8988T (cell line): ENCODE data around the gene KPNA2.
"Not testable (repeated sequence)": the region's sequence is repeated elsewhere in the genome, so short reads cannot be mapped to it uniquely, and the experiment has no call there.

Source experiments
- DNase-seq: peaks from one replicate; pipeline ENCODE4 v3.0.0; 2011

Gene KPNA2

DNA sequence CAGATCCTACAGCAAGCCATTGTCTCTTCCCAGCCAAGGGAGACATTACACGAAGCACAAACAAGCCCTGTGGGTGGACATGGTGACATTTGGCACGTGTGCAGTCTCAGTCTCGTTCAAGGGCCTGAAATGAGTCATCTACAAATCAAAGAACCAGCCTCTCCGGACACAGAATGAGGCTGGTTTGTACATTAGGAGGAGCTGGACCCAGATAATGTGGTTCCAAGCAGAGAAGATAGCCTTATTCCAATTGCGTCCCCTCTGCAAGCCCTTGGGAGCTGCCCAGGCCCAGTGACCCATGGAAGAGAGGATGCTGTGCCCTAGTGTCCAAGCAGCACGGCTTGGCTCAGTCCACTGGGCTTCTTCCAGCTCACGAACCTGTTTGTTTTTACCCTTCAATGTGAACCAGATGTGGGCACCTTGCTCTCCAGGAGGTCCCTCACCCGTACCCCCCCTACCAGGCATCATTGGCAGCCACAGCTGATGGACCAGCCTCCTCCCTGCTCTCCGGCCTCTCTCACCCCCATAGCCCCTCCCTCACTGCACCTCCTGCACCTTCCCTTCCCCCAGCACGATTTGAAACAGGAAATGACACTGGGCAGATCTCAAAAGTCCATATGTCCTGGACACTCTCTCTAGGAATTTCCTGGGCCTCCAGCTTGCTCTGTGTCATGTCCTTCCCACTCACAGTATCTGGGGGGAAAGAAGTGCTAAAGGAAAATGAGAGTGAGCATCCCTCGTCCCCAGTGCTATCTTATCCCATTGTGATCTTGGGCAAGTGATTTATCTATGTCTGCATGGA is 26.2 kb downstream of the KPNA2 start:
- DNase-seq = no peak

DNA sequence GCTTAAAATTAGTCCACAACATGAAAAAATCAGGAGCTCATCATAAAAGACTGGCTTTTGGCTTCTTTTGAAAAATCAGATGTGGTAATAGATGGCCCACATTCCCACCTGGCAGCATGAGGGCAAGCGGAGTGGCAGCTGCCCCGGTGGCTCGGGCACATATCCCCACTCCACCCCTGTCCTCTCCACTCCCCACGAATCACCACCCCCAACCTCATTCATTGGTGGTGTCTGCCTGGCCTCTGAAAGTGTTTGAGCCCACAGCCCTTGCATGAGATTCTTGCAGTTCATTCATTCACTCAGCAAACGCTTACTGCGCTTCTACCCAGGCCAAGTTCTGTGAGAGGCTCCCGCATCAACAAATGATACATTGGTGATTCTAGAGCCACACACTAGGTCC is 29.8 kb downstream of the KPNA2 start:
- DNase-seq = not testable (repeated sequence)

DNA sequence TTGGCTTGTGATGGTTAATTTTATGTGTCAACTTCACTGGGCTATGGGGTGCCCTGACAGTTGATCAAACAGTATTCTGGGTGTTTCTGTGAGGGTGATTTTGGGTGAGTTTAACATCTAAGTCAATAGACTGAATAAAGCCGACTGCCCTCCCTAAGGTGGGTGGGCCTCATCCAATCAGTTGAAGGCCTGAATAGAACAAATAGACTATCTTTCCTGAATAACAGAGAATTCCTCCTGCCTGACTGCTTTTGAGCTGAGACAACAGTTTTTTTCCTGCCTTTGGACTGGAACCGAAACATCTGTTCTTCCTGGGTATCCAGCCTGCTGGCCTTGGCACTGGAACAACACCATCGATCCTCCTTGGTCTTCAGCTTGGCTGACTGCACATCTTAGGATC is 33.0 kb downstream of the KPNA2 start:
- not testable (repeated sequence) for DNase-seq

DNA sequence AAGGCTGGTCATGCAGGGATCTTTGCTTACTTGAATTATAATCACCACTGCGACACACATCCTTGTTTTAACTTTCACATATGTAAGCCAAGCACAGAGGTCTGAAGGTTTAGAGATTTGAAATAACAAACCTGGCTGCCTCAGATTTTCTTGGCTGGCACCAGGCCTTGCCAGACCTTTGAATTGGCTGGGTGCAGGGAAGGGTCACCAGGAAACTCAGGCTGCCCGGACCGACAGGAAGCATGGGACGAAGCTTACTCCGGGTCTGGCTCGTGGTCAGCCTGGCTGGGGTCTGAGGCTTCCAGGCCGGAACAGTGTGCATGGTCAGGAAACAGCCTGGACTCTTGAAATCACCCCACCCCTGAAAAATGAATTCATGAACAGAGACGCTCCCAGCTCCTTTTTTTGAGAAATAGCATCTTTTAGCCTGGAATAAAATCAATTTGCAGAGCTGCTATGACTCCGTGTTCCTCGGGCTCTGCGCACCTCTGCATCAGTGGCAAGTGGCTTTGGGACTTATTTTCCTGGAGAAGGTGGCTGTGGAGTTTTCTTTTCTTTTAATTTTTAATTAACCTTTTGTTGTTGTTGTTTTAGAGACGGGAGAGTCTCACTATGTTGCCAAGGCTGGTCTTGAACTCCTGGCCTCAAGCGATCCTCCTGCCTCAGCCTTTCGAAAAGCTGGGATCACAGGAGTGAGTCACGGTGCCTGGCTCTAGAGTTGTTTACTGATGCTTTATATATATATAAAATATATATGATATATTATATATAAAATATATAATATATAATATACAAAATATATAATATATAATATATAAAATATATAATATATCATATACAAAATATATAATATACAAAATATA is 35.3 kb downstream of the KPNA2 start:
- not testable (repeated sequence) for DNase-seq

DNA sequence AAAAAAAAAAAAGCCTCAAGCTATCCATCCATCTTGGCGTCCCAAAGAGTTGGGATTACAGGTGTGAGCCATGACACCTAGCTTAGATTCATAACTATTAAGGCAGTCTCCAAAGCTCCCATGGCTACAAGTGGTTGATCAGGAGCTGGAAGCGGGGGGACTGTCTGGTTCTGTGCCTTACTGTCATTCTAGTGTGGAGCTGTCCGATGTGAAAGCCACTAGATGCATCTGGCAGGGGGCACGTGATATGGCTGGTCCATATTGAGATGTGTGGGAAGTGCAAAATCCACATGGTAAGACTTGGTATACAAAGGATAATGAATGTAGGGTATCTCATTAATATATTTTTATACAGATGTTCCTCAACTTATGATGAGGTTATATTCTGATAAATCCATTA is 38.7 kb downstream of the KPNA2 start:
- no peak for DNase-seq

DNA sequence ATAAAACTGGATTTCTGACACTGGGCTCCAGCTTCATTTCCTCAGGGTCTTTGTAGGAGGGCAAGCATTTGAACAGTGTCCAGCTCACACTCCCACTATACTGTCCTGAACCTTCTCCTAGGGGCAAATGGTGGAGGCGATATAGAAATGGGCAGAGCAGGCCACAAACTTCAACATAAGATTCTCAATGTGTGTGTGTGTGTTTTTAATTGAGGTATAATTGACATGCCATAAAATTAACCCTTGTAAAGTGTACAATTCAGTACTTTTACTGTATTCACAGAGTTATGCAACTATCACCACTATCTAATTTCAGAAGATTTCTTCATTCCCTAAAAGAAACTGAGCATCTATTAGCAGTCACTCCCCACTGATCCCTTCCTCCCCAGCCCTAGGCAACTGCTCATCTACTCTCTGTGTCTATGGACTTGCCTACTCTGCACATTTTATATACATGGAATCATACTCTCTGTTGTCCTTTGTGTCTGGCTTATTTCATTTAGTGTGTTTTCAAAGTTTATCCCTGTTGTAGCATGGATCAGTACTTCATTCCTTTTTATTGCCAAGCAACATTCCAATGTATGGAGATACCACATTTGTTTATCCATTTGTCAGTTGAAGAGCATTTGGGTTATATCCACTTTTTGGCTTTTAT is 40.5 kb downstream of the KPNA2 start:
- DNase-seq = not testable (repeated sequence)

DNA sequence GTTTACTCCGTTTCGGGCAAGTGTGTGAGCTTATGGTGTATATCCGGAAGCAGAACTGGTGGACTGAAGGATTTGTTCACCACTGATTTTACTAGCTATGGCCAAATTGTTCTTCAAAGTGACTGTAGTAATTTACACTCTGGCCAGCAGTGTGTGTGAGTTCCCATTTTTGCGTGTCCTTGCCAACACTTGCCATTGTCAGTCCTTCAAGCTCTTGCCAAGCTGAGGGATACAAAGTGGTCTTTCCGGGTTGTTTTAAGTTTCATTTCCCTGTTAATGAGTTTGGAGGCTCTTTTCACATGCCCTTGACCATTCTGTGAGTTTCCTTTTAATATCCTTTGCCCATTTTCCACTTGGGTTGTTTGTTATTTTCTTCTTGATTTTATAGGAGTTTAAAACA is 42.0 kb downstream of the KPNA2 start:
- DNase-seq = not testable (repeated sequence)

DNA sequence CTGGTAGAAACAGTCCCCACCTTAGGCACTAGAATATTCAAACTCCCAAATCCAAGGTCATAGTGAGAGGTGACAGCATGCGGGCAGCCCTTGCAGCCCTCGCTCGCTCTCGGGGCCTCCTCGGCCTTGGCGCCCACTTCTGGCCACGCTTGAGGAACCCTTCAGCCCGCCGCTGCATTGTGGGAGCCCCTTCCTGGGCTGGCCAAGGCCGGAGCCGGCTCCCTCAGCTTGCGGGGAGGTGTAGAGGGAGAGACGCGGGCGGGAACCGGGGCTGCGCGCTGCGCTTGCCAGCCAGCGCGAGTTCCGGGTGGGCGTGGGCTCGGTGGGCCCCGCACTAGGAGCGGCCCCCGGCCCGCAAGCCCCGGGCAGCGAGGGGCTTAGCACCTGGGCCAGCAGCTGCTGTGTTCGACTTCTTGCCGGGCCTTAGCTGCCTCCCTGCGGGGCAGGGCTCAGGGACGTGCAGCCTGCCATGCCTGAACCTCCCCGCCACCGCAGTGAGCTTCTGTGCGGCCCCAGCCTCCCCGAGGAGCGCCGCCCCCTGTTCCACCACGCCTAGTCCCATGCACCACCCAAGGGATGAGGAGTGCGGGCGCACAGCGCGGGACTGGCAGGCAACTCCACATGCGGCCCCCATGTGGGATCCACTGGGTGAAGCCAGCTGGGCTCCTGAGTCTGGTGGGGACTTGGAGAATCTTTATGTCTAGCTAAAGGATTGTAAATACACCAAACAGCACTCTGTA is 45.0 kb downstream of the KPNA2 start:
- DNase-seq = no peak

DNA sequence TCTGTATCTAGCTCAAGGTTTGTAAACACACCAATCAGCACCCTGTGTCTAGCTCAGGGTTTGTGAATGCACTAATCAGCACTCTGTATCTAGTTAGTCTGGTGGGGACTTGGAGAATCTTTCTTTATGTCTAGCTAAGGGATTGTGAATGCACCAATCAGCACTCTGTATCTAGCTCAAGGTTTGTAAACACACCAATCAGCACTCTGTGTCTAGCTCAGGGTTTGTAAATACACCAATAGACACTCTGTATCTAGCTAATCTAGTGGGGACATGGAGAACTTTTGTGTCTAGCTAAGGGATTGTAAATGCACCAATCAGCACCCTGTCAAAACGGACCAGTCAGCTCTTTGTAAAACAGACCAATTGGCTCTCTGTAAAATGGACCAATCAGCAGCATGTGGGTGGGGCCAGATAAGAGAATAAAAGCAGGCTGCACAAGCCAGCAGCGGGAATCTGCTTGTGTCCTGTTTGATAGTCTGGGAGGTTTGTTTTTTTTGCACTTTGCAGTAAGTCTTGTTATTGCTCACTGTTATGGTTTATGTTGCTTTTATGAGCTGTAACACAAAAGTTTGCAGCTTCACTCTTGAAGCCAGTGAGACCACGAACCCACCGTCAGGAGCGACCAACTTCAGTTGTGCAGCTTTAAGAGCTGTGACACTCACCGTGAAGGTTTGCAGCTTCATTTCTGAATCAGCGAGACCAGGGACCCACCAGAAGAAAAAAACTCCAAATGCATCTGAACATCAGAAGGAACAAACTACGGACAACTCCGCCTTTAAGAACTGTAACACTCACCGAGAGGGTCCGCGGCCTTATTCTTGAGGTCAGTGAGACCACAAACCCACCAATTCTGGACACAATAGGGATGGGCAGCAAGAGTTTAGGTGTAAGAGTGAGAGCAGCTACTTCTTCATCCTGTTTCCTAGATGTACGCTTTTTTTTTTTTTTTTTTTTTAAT is 46.0 kb downstream of the KPNA2 start:
- DNase-seq = not testable (repeated sequence)

DNA sequence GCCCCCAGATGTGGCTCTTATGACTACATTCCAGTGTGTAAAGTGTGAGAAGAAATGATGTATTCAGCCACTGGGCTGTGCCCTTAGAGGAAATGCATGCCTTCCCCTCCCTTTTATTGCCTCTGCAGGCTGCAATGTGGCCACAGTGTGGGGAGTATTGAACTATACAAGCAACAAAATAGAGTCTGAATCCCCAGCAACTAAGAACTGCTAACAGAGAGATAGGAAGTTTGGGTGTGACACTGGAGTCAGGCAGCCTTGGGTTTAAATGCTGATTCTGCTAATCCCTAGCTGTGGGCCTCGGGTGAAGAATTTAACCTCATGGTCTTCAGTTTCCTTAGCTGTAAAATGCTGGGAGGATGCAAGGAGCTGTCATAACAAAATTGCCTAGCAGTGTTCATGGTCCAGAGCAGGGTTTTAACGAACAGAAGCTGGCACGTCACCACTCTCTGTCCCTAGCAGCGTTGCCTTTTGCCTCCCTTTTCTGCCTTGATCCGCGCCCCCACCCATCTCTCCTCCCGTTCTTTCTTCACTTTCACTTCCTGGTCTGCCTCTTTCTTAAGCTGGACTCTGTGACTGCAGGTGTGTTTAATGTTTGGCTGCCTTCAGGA is 50.3 kb downstream of the KPNA2 start:
- no peak for DNase-seq

DNA sequence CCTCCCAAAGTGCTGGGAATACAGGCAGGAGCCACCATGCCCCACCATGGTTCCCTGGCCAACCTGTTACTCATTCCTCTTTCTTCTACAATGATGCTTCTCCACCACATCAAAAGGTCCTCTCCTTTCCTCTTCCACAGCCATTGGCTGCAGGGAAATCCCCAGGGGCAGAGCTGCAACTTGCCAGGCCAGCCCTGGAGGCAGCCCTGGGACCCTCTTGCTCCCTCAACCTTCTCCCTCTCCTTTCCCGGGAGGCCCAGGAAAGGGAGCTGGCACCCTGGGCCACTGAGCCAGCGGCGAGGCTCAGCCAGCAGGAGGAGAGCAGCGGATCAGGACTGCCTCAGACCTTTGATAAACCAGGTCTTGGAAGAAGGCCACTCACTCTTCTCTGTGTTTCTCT is 51.1 kb downstream of the KPNA2 start:
- DNase-seq = not testable (repeated sequence)

DNA sequence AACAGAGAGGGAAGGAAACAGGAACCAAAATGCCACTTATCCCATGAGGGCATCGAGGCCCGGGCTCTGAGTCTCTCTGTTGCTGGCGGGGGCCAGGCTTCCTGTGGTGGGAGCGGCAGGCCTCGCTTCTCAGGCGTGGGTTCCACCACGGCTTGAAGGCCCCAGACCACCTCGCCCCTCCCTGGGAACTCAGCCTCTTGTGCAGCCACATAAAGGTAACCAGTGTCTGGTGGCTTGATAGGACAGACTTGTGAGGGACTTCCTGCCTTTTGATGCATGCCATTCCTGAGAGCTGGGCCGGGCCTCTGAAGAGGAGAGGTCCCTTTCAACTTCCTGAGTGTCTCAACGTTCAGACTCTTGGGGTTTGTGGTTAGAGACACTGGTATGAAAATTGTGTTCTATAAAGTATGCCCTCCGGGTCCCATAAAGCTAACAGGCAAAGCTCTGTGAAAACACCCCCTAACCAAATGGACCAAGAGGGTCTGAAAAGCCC is 51.6 kb downstream of the KPNA2 start:
- DNase-seq = not testable (repeated sequence)

DNA sequence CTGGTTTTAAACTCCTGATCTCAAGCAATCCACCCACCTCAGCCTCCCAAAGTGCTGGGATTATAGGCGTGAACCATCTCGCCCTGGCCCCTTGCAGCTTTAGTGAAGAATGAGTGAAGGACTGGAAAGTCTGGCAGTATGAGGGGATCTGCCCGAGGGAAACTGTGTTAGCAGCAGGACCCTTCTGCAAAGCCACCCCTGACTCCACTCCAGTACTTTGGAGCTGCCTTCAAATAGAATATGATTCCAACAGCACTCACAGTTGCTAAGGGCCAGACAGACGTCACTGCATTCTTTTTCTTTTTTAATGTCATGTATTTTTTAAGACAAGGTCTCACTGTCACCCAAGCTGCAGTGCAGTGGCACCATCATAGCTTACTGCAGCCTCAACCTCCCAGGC is 52.3 kb downstream of the KPNA2 start:
- DNase-seq = no peak

DNA sequence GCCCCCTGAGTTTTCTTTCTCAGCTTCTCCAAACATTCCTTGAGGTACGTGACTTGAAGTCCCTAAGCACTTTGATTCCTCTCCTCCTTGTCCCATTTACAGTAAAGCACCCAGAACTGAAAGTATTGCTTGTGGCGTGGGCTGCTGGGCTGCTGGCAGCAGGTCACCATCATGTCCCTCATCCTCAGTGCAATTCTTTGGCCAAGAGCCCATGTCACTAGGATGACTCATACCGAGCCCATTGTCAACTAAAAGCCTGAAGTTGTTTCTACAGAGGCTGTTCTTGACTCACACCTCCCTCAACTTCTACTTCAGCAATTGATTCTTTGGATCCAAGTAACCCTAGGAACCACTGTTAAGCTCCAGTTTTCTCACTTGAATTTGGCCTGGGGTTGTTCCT is 54.3 kb downstream of the KPNA2 start:
- no peak for DNase-seq

DNA sequence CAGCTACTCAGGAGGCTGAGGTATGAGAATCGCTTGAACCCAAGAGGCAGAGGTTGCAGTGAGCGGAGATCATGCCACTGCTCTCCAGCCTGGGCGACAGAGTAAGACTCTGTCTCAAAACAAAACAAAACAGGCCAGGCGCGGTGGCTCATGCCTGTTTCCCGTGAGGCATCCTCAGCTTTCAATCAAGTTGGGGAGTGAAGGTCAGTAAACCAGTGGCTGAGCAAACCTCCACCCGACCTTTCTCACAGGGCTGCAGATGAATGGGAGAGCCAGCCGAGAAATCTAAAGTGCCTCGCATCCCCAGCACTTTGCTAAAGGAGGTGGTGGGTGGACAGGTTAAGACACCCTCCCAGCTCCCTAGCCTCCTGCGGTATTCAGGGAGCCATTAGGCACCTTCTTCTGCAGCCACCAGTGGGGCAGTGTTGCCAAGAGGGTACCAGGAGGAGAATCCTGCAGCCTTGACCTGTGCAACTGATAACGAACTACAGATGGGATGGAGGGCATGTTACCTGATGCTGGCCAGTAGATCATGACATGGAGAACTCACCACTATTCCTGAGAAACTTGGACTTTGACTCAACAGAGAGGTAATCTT is 59.0 kb downstream of the KPNA2 start:
- DNase-seq = no peak

DNA sequence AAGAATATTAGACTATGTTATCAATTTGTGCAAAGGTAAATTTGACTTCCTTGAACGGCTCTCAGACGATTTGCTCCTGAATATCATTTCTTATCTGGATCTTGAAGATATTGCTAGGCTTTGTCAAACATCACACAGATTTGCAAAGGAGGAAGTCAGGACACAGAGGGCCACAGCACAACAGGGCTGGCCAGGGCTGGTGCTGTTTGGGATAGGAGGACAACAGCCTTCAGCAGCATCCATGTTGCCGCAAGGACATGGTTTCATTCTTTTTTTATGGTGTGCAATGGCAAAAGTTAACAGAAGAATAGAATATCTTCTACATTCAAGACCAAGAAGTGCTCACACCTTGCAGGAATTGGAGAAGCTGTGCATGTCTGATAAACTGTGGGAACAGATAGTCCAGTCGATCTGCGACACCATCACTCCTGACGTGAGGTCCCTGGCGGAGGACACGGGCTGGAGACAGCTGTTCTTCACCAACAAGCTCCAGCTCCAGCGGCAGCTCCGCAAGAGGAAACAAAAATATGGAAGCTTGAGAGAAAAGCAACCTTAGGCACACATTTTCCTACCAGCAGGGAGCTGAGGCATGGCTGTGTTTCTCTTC is 59.8 kb downstream of the KPNA2 start:
- no peak for DNase-seq

DNA sequence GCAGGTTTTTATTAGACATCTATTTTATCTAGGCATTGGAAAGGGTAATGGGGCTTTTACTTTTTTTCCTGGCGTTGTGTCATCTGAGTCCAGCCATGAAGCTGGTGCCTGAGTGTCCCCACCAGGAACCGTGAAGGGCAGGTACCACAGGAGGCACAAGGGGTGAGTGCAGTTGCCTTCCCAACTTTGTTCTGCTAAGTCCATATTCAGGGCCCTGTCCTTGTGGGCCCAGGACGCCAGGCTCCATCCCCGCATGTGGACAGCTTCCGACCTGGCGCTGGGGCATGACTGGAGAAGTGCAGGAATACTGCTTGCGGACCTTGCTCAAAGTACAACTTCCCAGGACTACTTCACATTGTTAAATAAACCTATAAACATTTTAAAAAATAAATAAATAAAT is 60.6 kb downstream of the KPNA2 start:
- no peak for DNase-seq
